Measurements from ENCODE around the gene ADAMTS19.

ADAMTS19 gene

GRCh38 chr5:129653442-129653841 lies 193.3 kb downstream of the ADAMTS19 start:
- DNase-seq (ENCODE audit: low read depth): no peak
- no peak for TF ChIP-seq CTCF (IDR thresholded peaks at IDR 0.05; ENCODE audit: insufficient read depth, low read depth, low read length, missing control alignments)
- no peak overlapping the region for H3K4me3 ChIP-seq (ENCODE audit: low read depth, low read length)

- no peak for DNase-seq (ENCODE audit: low read depth)
- no peak overlapping the region for H3K4me3 ChIP-seq (ENCODE audit: low read depth, low read length)
- no peak for TF ChIP-seq CTCF (IDR thresholded peaks at IDR 0.05; ENCODE audit: insufficient read depth, low read depth, low read length, missing control alignments)
Measured at GRCh38 chr5:129656952-129657351, 196.9 kb downstream of the ADAMTS19 start.

- TF ChIP-seq CTCF (IDR thresholded peaks at IDR 0.05; ENCODE audit: insufficient read depth, low read depth, low read length, missing control alignments): no peak
- no peak for DNase-seq (ENCODE audit: low read depth)
Measured at GRCh38 chr5:129658801-129659200, 198.7 kb downstream of the ADAMTS19 start.

GRCh38 chr5:129661366-129662035 lies 201.4 kb downstream of the ADAMTS19 start:
- H3K4me3 ChIP-seq (ENCODE audit: low read depth, low read length): no peak overlapping the region
- no peak for TF ChIP-seq CTCF (IDR thresholded peaks at IDR 0.05; ENCODE audit: insufficient read depth, low read depth, low read length, missing control alignments)
- DNase-seq (ENCODE audit: low read depth): no peak

More at GRCh38 chr5:129658801-129659200, 198.7 kb downstream of the ADAMTS19 start:
- no peak overlapping the region for H3K4me3 ChIP-seq (ENCODE audit: low read depth, low read length)

- peak; percentile 61 for DNase-seq (ENCODE audit: low read depth)
- TF ChIP-seq CTCF (IDR thresholded peaks at IDR 0.05; ENCODE audit: insufficient read depth, low read depth, low read length, missing control alignments): peak; percentile 73
- H3K4me3 ChIP-seq (ENCODE audit: low read depth, low read length): no peak overlapping the region
Measured at GRCh38 chr5:129664336-129664937, 204.3 kb downstream of the ADAMTS19 start.

GRCh38 chr5:129670957-129671500 lies 210.9 kb downstream of the ADAMTS19 start:
- no peak for DNase-seq (ENCODE audit: low read depth)
- TF ChIP-seq CTCF (IDR thresholded peaks at IDR 0.05; ENCODE audit: insufficient read depth, low read depth, low read length, missing control alignments): no peak
- no peak overlapping the region for H3K4me3 ChIP-seq (ENCODE audit: low read depth, low read length)

All from GM12865 (cell line).